Coronary artery (tissue), 2 donors: ENCODE results near the gene JUP.
A peak's percentile ranks its signal among the peaks of the same experiment; 100 is the strongest.

ENCODE experiments used
- DNase-seq: peaks from one replicate; pipeline ENCODE4 v3.0.0-alpha.2; 2017; ENCODE audit warnings: low spot score
- H3K27ac ChIP-seq, 2 donors: fragments of 200-600 bp; sonication (generic); one replicate each; pipeline ENCODE4 v1.5.1; 2016 to 2019
- H3K4me3 ChIP-seq: fragments of 200-600 bp; sonication (generic); 2 replicates; pipeline ENCODE4 v1.5.1; 2016; ENCODE audit warnings: mild to moderate bottlenecking, moderate library complexity
- CTCF ChIP-seq: fragments of 200-600 bp; sonication (generic); IDR thresholded peaks from one replicate; pipeline ENCODE4 v1.5.1; 2019; ENCODE audit warnings: antibody characterized with exemption

Gene JUP

GRCh38 chr17:41796121-41796895, 9.8 kb upstream of the JUP start:
- TF ChIP-seq CTCF, result no peak
- Histone ChIP-seq H3K4me3 (no peak overlapping the region), H3K27ac (no peak overlapping the region)
- peak; percentile 59 for DNase-seq

GRCh38 chr17:41794540-41794975, 8.0 kb upstream of the JUP start:
- no peak for TF ChIP-seq CTCF
- Histone ChIP-seq H3K4me3 (no peak overlapping the region), H3K27ac (no peak overlapping the region)
- no peak for DNase-seq

- peak overlapping the region in 1 of 2 donors; percentile 73 for H3K27ac ChIP-seq
- H3K4me3 ChIP-seq, result no peak overlapping the region
- peak; percentile 70 for DNase-seq
- TF ChIP-seq CTCF, result no peak
Measured at GRCh38 chr17:41793784-41794539, 7.5 kb upstream of the JUP start.

GRCh38 chr17:41792845-41793783, 6.6 kb upstream of the JUP start:
- Histone ChIP-seq H3K27ac (peak overlapping the region; percentile 59 to 73), H3K4me3 (peak overlapping the region; percentile 39)
- DNase-seq, result peak; percentile 79
- no peak for TF ChIP-seq CTCF

- no peak overlapping the region for H3K4me3 ChIP-seq
- TF ChIP-seq CTCF, result no peak
- peak overlapping the region in 1 of 2 donors; percentile 58 for H3K27ac ChIP-seq
- peak; percentile 76 for DNase-seq
Measured at GRCh38 chr17:41787021-41787418, 509 bp upstream of the JUP start.

- no peak for TF ChIP-seq CTCF
- Histone ChIP-seq H3K27ac (peak overlapping the region; percentile 72 to 84), H3K4me3 (peak overlapping the region; percentile 87)
- no peak for DNase-seq
Measured at GRCh38 chr17:41785859-41786226, 668 bp downstream of the JUP start.
